GM19438 (cell line): Measurements from ENCODE around the gene IL11.

ENCODE experiments used
- ATAC-seq: cut with Tn5 transposase; IDR thresholded peaks from one replicate; pipeline ENCODE4 v1.9.1; 2021; ENCODE audit warnings: low read depth; ENCODE audit not compliant: unreplicated experiment

The IL11 gene

DNA sequence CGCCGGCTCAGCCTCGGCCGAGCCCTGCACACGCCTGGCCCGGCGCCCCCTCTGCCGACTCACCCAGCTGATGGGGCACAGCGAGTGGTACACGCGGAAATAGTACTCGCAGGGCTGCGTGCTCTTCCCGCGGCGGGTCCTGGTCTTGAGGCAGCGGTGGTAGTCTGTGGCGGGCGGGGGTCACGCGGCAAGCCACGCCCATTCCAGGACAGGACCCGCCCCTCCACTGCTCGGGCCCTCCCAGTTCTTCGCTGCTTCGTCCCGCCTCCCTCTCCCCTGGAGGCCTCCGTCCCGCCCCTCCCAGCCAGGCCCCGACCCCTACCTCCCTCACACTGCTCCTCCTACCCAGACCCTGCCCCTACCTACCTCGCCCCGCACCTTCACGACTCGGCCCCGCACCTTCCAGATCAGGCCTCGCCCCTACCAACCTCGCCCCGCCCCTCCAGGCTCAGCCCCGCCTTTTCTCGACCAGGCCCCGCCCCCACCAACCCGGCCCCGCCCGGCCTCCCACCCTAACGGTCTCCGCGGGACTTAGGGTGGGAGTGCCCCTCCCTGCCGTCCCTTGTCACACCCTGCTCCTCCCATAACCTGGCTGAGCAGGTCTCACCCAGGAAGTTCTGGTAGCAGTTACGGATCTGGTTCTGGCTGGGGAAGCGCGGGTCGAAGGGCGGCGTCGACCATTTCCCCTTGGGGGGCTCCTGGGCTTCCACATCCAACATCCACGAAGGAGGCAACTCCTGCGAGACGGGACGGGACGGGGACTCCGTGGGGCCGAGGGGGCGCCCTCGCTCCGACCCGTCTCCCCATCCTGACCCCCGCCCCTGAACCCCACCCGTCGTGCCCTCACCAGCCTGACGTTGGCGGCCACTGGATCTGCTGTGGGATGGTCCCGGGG lies 16.2 kb downstream of the IL11 start:
- peak; percentile 56 for ATAC-seq

DNA sequence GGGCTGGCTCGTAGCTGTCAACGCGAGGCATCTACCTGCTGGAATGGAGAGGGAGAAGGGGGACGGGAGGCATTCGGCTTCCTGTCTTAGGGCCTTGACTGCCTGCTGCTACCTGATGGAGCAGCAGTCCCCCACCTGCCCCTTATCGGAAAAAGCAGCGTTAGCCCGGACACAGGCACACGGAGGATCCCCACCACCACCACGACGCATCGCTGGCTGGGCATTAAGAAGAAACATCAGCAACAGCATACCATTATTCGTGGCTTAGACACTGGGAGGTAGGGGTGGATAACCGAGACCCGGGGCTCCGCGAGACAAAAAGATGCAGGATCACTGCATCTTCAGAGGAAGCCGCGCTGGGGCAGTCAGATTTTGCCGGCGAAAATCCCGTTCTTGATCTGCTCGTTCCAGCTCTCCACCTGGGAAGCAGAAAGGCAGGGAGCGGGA lies 16.9 kb downstream of the IL11 start:
- ATAC-seq: no peak

DNA sequence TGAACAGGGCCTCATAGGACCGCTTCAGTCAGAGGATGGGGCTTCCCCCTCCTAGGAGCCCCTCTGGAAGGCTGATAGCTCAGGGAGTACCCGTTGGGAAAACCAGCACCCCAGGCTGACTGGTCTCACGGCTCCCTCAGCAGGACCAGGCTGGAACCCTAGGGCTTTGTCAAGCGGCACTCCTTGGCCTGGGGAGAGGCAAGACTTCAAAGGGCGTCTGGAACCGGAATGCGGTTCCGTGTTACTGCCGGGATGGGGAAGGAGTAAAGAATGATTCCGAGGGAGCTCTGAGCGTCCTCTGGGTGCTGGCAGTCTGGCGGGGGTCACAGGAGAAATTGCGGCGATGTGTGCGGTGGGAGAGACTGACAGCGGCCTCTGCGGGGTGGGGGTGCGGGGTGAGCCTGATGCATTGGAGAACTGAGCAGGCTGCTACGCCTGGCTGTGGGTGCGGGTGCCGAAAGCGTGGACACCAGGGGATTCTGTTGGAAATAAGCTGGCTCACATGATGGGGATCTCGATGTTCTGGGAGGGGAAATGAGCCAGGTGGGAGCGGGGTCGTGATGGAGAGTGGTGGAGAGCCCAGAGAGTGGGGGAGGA lies 17.6 kb downstream of the IL11 start:
- ATAC-seq: no peak

DNA sequence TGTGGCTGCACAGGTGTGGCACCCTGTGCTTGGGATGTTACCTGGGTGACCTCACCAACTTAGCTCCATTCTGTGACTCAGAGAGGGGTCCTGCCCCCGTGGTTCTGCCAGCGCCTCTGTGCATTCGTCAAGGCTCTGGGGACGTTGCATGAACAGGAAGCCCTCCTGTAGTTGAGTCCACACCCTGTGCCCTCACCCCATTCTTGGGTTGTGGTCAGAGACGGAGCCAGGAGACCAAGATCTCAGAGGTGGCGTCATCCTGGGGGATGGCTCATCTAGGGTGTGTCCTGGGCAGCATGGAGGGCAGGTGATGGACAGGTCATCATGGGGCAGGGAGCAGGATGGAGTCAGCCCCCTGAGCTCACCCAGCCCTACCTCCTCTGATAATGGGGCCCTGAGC lies 18.2 kb downstream of the IL11 start:
- ATAC-seq: no peak

DNA sequence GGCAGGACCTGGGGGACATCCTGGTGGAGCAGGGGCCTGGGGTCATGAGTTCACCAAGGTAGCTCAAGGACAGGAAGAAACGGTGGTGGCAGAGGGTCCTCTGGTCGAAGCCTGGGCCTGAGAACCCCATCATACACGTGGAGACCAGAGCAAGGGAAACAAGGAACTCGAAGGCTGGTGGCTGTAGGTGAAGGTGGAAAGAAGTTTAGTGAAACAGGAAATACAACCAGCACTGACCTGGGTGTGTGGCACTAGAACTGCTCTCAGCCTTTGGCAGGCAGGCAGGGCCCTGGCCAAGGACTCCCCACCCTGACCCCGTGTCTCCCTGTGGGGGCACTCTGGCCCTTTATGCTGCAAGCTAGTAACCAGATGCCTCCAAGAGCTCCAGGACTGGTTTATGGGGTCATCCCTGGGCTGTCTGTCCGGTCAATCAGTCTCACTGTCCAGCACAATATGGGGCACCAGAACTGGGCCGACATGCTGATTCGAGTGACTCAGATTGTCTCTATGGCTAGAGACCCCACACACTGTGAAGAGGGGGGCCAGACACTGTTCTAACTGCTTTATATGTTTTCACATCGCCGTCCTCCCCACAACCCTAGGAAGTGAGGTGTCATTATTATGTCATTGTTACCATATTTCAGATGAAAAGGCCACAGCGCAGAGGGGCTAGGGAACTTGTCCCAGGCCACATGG lies 19.5 kb downstream of the IL11 start:
- ATAC-seq: no peak

DNA sequence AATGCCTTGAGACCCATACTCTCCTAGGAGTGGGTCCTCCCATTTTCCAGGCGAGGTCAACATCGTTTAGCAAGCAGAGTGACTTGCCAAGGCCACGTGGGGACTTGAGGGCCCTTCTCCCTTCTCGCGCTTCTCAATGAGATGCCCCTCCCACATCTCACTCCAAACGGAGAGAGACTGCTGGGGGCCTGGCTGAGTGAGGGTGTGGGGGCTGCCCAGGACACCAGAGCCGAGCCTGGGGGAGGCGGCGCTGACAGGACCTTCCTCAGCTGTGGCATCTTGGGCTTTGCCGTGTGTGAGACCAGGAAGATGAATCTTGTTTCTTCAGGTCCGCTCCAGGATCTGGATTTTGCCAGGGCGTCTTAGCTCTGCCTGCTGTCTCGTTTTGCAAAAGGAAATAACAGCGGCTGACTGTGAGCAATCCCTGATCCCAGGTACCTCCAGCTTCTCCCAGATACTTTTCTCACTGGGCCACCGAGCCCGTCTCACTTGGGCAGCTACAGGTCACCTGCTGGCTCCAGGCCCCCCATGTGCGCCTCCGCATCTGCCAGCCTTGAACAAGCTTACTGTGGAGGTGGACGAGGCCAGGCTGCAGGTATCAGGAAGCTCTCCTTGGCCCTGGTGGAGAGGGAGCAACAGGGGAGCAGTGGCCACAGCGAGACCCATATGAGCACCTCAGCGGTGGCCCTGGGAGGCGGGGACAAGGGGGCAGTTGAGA lies 21.8 kb downstream of the IL11 start:
- ATAC-seq: no peak

DNA sequence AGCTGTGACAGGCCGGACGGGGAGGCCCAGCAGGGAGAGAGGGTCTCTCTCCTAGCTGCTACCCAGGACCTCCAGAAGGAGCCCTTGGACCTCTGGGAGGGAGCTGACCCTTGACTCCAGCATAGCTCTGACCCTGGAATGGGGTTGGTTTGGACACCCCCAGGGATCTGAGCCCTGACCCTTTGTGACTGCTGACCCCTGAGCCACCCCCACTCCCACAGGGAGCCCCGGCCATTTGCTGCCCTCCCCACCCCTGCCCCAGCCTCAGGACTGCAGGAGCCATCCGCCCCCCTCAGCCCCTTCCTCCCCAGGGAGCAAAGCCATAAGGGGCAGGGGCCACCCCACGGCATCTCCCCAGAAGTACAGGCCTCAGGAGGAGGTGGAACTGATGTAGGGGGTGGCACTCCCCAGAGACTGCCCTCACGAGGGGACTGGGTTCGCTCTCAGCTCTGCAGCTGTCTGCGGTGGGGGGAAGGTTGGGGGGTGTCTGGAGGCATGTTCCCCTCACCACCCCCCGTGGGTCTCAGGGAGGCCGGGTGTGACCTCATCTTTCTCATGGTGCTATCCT lies 22.7 kb downstream of the IL11 start:
- no peak for ATAC-seq

DNA sequence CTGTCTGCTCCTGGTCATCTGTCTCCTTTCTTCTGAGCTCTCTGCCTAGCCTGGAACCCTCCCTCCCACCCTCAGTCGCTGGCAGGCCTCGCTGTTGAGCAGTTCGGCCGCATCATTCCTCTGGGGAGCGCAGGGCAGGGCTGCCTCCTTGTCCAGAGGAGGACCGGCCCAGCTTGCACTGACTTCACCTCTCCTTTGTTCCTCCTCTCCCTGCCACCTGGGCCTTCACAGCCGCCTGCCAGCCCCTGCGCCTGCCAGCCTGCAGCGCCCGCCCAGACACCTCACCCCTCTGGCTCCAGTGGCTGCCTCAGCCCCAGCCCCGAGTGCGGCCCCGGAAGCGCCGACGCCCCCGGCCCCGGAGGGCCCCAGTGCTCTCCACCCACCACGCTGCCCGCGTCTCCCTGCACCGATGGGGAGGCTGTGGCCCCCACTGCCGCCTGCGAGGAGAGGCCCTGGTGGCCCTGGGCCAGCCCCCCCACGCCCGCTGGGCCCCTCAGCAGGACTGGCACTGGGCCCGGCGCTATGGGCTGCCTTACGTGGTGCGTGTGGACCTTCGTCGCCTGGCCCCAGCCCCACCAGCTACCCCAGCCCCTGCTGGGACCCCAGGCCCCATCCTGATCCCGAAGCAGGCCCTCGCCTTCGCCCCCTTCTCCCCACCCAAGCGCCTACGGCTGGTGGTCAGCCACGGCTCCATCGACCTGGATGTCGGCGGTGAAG lies 23.4 kb downstream of the IL11 start:
- no peak for ATAC-seq

DNA sequence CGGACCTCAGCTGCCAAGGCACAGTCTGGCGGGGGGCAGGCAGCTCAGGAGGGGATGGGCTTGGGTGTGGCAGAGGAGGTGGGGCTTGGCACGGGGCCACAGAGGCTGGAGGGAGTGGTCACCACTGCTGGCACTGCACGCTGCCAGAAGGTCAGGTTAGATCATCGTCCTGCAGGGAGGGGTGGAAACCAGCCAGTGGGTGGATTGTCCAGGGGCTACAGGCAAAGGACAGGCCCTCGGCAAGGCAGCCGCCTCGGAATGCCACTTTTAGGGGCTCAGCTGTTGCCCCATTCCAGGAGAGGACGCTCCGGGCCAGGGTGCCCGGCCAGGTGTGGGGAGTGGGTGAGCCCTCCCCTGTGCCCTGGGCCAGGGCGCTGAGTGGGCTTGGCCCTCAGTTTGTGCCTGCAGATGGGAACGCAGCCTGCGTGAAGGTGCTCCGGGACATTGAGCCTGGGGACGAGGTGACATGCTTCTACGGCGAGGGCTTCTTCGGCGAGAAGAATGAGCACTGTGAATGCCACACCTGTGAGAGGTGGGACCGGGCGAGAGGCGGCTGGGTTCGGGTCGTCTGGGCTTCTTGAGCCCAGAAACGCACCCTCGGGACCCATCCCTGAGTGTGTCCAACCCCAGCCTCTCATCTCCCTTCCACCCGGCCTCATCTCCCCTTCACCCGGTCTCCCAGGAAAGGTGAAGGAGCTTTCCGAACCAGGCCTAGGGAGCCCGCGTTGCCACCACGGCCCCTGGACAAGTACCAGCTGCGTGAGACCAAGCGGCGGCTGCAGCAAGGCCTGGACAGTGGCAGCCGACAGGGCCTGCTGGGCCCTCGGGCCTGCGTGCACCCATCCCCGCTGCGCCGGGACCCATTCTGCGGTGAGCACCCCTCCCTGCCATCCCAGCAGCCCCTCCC lies 24.2 kb downstream of the IL11 start:
- no peak for ATAC-seq

DNA sequence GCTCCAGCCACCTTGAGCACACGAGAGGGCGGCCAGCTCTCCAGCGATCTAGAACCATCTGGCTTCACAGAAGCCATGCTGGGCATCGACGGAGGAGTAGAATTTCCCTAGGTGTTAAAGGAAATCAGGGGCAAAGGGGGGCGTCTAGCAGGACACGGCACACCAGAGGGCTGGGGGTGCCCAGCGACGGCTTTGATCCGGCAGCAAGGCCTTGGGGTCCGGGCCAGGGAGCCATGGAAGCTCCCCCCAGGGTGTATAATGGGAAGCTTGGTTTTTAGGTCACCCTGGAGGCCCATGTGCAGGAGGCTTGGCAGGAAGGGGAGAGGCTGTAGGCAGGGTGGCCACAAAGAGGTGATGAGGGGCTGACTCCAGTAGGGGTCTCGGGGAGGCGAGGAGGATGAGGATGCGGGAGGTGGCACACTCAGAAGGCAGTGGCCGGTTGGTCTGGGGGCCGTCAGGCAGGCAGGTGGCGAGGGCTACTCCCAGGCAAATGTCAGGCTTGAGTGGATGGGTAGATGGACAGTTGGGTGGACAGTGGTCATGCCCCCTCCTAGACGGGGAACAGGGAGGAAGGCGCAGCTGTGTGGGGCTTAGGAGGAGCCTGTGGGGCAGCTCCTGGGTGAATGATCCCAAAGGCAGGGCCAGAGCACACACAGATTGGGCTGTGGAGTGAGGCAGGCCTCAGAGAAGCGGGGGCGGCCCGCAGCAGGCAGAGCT lies 25.0 kb downstream of the IL11 start:
- ATAC-seq: no peak

DNA sequence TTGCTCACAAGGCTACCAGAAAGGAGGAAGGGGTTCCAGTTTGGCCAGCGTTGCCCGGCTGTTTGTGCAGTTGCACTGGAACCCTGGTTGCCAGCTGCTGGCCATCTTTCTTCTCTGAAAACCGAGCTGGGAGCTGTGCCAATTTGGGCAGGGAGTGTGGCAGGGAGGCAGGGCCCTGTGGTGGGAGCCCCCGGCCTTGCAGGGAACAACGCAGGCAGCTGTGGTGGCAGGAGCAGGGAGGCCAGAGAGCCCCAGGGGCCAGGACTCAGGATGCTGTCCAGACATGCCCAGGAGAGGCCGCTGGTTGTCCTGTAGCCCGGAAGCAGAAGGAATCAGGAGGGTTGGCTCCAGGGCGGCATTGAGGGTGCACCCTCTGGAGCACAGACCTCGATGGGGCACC lies 25.8 kb downstream of the IL11 start:
- no peak for ATAC-seq

DNA sequence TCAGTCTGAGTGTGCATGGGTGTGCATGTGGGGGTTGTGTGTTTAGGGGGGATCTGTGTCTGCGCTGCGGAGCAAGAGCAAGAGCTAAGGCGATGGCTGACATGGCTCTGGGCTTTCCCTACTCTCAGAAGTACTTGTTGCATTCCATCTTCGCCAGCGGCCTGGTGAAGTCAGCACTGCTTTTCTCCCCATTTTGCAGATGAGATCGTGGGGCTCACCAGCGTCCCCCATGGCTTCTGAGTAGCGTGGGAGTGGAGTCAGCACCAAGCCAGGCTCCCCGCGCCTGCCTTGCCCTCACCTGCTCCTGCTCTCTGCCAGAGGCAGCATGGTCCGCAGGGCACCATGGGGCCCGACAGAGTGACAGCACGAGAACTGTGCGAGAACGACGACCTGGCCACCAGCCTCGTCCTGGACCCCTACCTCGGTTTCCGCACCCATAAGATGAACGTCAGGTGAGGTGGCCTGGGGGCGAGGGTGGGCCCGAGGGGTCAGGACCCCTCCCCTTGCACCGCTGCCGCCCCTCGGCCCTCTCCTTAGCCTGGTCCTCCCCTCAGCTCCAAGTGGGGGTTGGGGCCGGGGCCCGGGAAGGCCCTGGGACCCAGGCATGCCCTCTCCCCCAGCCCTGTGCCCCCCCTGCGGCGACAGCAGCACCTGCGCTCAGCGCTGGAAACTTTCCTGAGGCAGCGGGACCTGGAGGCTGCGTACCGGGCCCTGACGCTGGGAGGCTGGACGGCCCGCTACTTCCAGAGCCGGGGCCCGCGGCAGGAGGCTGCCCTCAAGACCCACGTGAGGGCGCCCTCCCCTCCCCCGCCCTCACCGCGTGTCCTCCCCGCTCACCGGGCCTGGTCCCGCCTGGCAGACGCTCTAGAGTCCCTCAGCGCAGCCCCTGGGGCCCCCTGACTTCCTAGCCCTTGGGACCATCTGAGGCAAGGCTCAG lies 28.4 kb downstream of the IL11 start:
- no peak for ATAC-seq

DNA sequence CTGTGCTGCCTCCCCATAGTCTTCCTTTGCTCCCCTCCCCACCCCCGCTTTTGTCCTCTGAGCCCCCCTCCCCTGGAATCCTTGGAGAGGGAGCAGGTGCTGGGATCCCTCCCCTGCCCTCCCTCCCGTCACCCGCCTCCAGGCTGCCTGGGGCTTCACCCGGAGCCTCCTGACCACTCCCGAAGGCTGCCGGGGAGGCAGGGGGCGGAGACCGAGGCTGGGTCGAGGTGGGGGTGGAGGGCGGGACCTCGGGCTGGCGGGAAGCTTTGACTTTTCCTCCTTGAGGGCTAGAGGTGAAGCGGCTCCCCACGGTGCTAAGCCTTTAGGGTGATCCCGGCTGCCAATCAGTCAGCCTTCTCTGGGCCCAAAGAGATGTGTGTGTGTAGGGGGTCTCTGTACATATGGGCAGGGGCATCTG lies 29.1 kb downstream of the IL11 start:
- no peak for ATAC-seq

DNA sequence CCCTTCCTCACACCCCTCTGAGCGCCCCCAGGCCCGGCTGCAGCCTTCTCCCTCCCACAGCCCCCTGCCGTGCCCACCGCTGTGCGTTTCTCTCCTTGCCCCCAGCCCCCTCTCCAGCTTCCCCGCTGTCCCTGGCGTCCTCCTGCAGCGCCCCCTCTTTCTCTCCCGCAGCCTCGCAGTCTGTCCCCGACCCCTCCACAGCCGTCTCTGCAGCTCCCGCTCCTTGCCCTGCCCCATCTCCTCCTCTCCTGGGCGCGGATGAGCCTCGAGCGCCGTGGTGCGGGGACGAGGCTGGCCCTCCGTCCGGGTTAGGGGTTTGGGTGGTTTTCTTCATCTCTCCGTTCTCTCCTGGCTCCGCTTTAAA lies 29.5 kb downstream of the IL11 start:
- no peak for ATAC-seq

DNA sequence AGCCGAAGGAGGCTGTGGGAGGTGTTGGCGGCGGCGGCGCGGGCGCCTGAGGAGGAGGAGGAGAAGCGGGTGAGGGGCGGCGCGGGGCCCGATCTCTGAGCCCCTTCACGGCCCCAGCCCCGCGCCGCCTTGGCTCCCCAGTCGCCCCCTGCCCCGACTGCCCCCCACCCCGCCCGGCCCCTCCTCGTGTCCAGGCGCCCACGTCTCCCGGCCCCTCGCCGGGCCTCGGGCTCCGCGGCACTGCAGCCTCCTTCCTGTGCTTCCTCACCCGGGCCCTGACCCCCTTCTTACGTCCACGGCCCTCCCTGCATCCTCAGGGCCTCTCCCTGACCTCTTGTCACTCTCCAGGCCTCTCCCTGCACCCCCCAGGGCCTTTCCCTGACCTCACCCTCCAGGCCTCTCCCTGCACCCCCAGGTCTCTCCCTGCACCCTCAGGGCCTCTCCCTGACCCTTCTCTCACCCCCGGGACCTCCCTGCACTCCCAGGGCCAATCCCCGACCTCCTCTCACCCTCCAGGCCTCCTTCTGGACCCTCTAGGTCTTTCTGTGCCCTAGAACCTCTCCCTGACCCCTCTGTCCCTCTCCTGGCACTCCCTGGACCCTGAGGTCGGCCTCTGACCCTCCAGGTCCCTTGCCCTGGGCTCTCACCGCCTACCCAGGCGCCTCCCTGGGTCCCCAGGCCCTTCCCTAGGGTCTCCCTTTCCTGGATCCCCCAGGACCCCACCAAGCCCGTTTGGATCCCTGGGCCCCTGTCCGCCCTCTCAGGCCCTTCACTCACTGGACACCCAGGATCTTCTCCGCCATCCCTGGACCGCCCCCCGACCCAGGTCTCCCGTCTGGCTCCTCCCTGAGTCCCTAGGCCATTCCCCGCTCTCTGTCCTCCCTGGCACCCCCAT lies 30.1 kb downstream of the IL11 start:
- ATAC-seq: no peak
